ENCODE measurements around the gene ZBTB46. TPM values are rescaled to one million over a fixed set of nuclear protein-coding genes. Genes with fewer than 3 reads are reported as not detected.

ZBTB46 gene
- total and polyA plus RNA-seq, 2 experiments from 2014 or later, result 2.0 to 4.0 TPM

DNA sequence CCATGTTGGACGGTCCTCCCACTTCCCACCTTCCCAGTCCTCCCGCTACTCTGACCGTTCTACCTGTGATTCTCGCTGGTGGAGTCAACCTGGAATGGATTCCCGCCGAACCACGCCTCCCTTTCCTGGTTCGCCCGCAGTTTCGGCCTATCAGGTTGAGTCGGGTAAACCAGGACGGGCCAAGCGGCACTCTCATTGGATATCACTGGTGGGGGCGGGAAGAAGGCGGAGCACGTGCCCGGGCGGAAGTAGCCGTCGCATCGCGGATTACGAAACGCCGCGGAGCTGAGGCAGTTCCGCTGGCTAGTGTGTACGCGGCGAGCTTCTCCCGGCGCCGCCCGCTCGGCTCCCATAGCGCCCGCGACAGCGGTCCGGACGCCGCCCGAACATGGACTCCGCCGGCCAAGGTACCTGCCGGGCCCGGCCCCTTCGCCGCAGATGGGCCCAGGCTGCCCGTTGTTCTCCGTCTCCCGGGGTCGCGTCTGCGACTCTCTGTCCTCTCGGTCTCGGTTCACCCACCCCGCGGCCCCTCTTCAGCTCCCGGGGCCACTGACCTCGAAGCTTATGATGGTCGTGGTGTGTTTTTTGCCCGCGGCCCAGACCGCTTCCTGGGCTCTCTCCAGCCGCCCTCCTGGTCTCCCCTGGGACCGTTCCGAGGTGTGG is 34.0 kb upstream of the ZBTB46 start, which contains the start of gene TPD52L2:
TPD52L2 (plus strand) TSS at position 293 of the 663 bp plus-strand sequence; CDS start at position 389, 96 bp downstream.
- Histone ChIP-seq H4K20me1 (ENCODE audit: insufficient read depth, poor library complexity, severe bottlenecking) (peaks cover 10% of the 10 kb centered on the region), H2AFZ (peak within 1 kb of the TSS; percentile 66), H3K4me3 (peak within 1 kb of the TSS; percentile 67), H3K9me3 (ENCODE audit: low read depth) (no peaks in the 10 kb centered on the region), H3K36me3 (replicated peaks; ENCODE audit: insufficient read depth, low read depth) (no peaks in the 10 kb centered on the region), H3K27me3 (no peaks in the 10 kb centered on the region), H3K4me1 (ENCODE audit: insufficient read depth) (peaks cover 15% of the 10 kb centered on the region), H3K79me2 (peaks cover 44% of the 10 kb centered on the region), H3K27ac (peak within 1 kb of the TSS; percentile 94), H3K9me2 (replicated peaks; ENCODE audit: insufficient read depth) (no peaks in the 10 kb centered on the region), H3K4me2 (peak within 1 kb of the TSS; percentile 88)
- DNase-seq (ENCODE audit: low spot score), result peak; percentile 99
- WGBS (ENCODE audit: low lambda C conversion rate, missing lambda C conversion rate), result under 1% methylated on average over 66 of the region's 68 CpGs
- TF ChIP-seq EZH2phosphoT487 (IDR thresholded peaks at IDR 0.05; ENCODE audit: low read depth, severe bottlenecking, unreplicated experiment), result no peak
- TF ChIP-seq, protein P1, sequence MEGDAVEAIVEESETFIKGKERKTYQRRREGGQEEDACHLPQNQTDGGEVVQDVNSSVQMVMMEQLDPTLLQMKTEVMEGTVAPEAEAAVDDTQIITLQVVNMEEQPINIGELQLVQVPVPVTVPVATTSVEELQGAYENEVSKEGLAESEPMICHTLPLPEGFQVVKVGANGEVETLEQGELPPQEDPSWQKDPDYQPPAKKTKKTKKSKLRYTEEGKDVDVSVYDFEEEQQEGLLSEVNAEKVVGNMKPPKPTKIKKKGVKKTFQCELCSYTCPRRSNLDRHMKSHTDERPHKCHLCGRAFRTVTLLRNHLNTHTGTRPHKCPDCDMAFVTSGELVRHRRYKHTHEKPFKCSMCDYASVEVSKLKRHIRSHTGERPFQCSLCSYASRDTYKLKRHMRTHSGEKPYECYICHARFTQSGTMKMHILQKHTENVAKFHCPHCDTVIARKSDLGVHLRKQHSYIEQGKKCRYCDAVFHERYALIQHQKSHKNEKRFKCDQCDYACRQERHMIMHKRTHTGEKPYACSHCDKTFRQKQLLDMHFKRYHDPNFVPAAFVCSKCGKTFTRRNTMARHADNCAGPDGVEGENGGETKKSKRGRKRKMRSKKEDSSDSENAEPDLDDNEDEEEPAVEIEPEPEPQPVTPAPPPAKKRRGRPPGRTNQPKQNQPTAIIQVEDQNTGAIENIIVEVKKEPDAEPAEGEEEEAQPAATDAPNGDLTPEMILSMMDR (IDR thresholded peaks at IDR 0.05; ENCODE audit: poor library complexity), result no peak
- no peak for TF ChIP-seq EZH2 (IDR thresholded peaks at IDR 0.05; ENCODE audit: borderline replicate concordance)

DNA sequence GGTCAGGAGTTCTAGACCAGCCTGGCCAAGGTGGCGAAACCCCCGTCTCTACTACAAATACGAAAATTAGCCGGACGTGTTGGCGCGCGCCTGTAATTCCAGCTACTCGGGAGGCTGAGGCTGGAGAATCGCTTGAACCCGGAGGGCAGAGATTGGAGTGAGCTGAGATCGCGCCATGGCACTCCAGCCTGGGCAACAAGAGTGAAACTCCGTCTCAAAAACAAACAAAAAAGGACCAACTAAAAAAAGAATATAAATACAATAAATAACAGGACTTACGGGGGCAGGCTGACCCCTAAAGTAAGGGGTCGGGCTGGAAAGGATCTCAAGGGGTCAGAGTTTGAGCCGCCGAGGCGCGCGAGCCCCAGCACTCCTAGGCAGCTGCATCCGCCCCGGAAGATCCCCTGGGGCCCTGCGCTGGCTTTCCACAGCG is 33.5 kb upstream of the ZBTB46 start:
- no peaks in the 10 kb centered on the region for H3K9me3 ChIP-seq (ENCODE audit: low read depth)
- no peaks in the 10 kb centered on the region for H3K36me3 ChIP-seq (replicated peaks; ENCODE audit: insufficient read depth, low read depth)
- peaks cover 15% of the 10 kb centered on the region for H3K4me1 ChIP-seq (ENCODE audit: insufficient read depth)
- H3K27me3 ChIP-seq, result no peaks in the 10 kb centered on the region
- TF ChIP-seq EZH2 (IDR thresholded peaks at IDR 0.05; ENCODE audit: borderline replicate concordance), result no peak
- TF ChIP-seq, protein P1 (IDR thresholded peaks at IDR 0.05; ENCODE audit: poor library complexity), result no peak
- TF ChIP-seq EZH2phosphoT487 (IDR thresholded peaks at IDR 0.05; ENCODE audit: low read depth, severe bottlenecking, unreplicated experiment), result no peak
- H3K9me2 ChIP-seq (replicated peaks; ENCODE audit: insufficient read depth), result no peaks in the 10 kb centered on the region
- WGBS (ENCODE audit: low lambda C conversion rate, missing lambda C conversion rate), result 1% methylated on average over 25 of the region's 25 CpGs
- H2AFZ ChIP-seq, result peak overlapping the region; percentile 66
- peaks cover 10% of the 10 kb centered on the region for H4K20me1 ChIP-seq (ENCODE audit: insufficient read depth, poor library complexity, severe bottlenecking)
- H3K4me2 ChIP-seq, result peak overlapping the region; percentile 87
- H3K79me2 ChIP-seq, result peaks cover 43% of the 10 kb centered on the region
- peak overlapping the region; percentile 91 for H3K27ac ChIP-seq
- H3K4me3 ChIP-seq, result peak overlapping the region; percentile 41
- no peak for DNase-seq (ENCODE audit: low spot score)

DNA sequence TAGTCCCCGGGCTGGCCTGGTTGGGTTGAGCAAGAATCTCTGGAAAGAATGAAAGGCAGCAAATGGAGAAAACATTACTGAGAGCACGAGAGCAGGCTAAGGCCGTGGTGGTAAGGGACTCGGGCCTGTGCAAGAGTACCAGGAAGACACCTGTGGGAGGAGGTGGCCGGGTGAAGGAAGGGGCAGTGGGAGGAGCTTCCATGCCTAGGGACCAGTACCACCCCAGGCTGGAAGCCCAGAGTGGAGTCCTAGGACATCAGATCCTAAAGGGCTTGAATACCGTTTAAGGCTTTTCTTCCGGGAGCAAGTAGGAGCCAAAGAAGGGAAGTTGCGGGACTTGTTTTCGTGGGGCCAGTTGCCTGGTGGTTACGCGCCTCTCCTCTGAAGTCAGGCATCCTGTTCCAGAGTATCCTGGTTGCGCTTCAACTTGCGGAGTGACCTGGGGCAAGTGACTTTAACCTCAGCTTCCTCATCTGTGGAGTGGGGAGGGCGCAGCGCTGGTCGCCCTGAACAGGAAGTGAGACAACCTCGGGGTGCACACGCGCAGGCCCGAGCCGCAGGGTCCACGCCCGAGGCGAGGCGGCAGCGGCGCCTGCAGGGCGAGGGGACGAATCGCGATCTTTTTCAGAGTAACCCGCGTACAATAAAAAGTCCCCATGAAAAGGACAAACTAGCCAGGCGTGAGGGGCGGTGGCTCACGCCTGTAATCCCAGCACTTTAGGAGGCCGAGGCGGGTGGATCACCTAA is 32.9 kb upstream of the ZBTB46 start:
- TF ChIP-seq, protein P1 (IDR thresholded peaks at IDR 0.05; ENCODE audit: poor library complexity), result peak; percentile 76
- no peak for TF ChIP-seq EZH2phosphoT487 (IDR thresholded peaks at IDR 0.05; ENCODE audit: low read depth, severe bottlenecking, unreplicated experiment)
- DNase-seq (ENCODE audit: low spot score), result peak; percentile 92
- Histone ChIP-seq H3K27me3 (no peaks in the 10 kb centered on the region), H4K20me1 (ENCODE audit: insufficient read depth, poor library complexity, severe bottlenecking) (peaks cover 10% of the 10 kb centered on the region), H3K9me2 (replicated peaks; ENCODE audit: insufficient read depth) (no peaks in the 10 kb centered on the region), H3K4me1 (ENCODE audit: insufficient read depth) (peaks cover 18% of the 10 kb centered on the region), H3K9me3 (ENCODE audit: low read depth) (no peaks in the 10 kb centered on the region), H3K79me2 (peaks cover 37% of the 10 kb centered on the region), H3K27ac (peak overlapping the region; percentile 91), H2AFZ (peak overlapping the region; percentile 66), H3K4me3 (peak overlapping the region; percentile 41), H3K36me3 (replicated peaks; ENCODE audit: insufficient read depth, low read depth) (no peaks in the 10 kb centered on the region), H3K4me2 (peak overlapping the region; percentile 87)
- 12% methylated on average over 38 of the region's 38 CpGs for WGBS (ENCODE audit: low lambda C conversion rate, missing lambda C conversion rate)

All from hepatocyte (in vitro differentiated cells).